Neural progenitor cell (in vitro differentiated cells): Measurements from ENCODE around the gene MCF2L2.

Experiments
- CTCF ChIP-seq: fragments of 200-600 bp; sonication (generic); IDR thresholded peaks from 2 replicates; pipeline ENCODE4 v1.5.1; 2017; ENCODE audit warnings: antibody characterized with exemption, mild to moderate bottlenecking
- EZH2 ChIP-seq: fragments of 200-600 bp; sonication (generic); IDR thresholded peaks from 2 replicates; pipeline ENCODE4 v1.6.1; 2017; ENCODE audit warnings: antibody characterized with exemption, mild to moderate bottlenecking, moderate library complexity
- EZH2phosphoT487 ChIP-seq: fragments of 200-600 bp; sonication (generic); IDR thresholded peaks from 2 replicates; pipeline ENCODE4 v1.6.1; 2017; ENCODE audit warnings: antibody characterized with exemption

- TF ChIP-seq CTCF (no peak), EZH2 (no peak), EZH2phosphoT487 (no peak)
These were observed 86.7 kb downstream of the MCF2L2 start for GRCh38 chr3:183341545-183342288.
